GM19240 (cell line): Measurements from ENCODE around the gene VSTM4.

Experiments
- DNase-seq: peaks from one replicate; pipeline ENCODE4 v3.0.0; 2011; ENCODE audit warnings: low spot score; ENCODE audit not compliant: insufficient read length

The VSTM4 gene

DNA sequence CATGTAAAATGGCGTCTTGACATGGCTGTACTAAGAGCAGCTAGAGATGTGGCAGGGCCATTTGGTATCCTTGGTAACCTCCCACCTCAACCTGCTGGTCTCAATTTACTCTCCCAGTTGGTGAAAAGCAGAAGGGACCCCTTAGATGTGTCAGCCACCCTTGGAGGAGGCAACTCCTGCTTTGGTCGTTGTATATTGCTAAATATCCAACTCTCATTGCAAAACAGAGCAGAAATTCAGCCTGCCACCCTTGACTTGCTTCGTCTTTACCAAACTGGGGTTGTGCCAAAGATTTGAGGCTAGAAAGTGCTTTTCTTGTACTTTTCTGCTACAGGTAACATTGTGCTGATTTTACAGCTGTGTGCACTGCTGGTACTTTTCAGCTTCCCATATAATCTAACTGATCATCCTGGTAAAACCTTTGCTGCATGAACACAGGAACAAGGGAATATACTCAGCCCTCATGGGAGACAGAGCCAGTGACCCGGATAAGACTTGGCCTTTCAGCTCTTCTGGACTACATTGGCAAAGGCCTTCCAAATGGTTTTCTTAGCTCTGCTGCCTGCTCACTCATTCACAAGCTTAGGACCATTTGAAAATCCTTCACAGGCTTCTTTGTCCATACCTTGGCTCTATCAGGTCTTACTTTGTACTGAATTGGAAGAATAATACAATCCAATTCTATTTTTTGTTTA, 2.2 kb upstream of the VSTM4 start:
- DNase-seq: no peak

- no peak for DNase-seq
Measured at GRCh38 chr10:49116509-49117375, 1.4 kb upstream of the VSTM4 start.

GRCh38 chr10:49115796-49116508, 630 bp upstream of the VSTM4 start:
- DNase-seq: no peak

- DNase-seq: no peak
Measured at GRCh38 chr10:49114718-49115014, 656 bp downstream of the VSTM4 start.

- no peak for DNase-seq
Measured at GRCh38 chr10:49113741-49114141, 1.6 kb downstream of the VSTM4 start.

DNA sequence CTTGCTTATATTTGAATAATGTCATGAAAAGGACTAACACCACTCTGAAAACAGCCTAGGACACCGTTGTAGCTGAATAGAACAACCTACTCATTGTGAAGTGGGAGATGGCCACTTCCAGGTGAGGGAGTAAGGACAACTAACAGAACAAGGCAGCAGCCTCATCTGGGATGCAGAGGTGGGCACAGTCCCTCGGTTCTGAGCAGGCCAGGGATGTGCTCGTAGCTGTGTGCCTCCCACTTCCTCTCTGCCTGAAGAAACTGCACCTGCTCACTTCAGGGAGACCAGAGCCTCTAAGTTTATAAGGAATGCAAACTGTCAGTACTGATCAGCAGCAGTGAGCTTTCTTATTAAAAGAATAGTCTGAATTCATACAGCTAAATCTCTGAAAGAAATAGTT, 2.5 kb downstream of the VSTM4 start:
- no peak for DNase-seq

- no peak for DNase-seq
Measured at GRCh38 chr10:49112098-49112497, 3.2 kb downstream of the VSTM4 start.

DNA sequence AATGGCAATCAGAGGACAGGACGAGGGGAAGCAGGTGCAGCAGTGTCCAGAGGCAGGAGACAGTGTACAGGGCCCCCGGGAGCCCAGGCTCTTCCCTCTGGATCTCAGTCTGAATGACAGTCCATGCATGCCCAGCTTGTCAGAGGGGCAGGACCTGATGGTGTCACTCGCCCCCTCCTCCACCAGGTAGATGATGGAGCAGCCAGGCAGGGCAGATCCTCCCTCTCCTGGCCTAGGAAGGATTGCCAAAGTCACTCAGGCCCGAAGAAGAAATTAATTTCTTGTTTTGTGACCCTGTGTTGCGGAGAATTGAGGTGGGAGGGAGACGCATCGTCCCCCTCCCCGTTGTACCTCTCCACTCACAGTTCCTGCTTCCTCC, 4.0 kb downstream of the VSTM4 start:
- no peak for DNase-seq

- no peak for DNase-seq
Measured at GRCh38 chr10:49110684-49111319, 4.5 kb downstream of the VSTM4 start.

GRCh38 chr10:49109669-49110340, 5.5 kb downstream of the VSTM4 start:
- DNase-seq: no peak

DNA sequence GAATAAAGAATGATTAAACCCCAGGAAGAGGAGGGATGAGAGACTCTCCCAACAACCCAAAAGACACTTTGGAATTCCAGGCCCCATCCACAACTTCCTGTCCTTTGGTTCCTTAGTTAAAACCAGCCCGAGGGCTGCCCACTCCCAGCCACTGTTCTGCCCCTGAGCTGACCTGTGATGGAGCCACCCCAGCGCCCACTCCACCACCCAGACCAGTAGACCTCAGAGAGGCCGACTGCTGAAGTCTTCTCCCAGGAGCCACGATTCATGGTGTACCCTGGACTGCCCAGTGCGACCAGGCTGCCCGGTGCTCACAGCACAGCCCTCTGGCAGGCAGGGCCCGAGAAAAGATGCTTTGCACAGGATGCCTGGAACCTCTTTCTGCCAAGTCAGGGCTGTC, 6.7 kb downstream of the VSTM4 start:
- no peak for DNase-seq

GRCh38 chr10:49107887-49108267, 7.4 kb downstream of the VSTM4 start:
- DNase-seq: no peak

- no peak for DNase-seq
Measured at GRCh38 chr10:49107111-49107886, 8.0 kb downstream of the VSTM4 start.

GRCh38 chr10:49106451-49106850, 8.9 kb downstream of the VSTM4 start:
- no peak for DNase-seq

- DNase-seq: no peak
Measured at GRCh38 chr10:49105076-49105475, 10.2 kb downstream of the VSTM4 start.

- no peak for DNase-seq
Measured at GRCh38 chr10:49104323-49104722, 11.0 kb downstream of the VSTM4 start.

DNA sequence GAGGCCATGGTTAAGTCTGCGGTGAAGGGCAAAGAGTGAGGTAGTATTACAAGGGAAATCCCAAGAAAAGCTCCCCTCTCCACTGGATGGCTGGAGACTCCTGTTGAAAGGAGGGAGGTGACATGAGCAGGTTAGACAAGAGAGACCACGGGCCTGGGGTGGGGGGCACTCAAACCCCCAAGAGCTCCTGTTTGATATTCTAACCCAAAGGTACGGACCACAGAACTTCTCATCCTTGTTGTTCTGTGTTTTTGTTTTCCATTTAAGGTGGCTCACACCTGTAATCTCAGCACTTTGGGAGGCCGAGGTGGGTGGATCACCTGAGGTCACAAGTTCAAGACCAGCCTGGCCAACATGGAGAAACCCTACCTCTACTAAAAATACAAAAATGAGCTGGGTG, 11.6 kb downstream of the VSTM4 start:
- no peak for DNase-seq

- DNase-seq: no peak
Measured at GRCh38 chr10:49099046-49099445, 16.3 kb downstream of the VSTM4 start.

- DNase-seq: no peak
Measured at GRCh38 chr10:49096890-49097445, 18.4 kb downstream of the VSTM4 start.

GRCh38 chr10:49094646-49095045, 20.7 kb downstream of the VSTM4 start:
- DNase-seq: no peak
